SU-DHL-6 (cell line): ENCODE measurements around the gene FBXO38.

Source experiments
- H2AFZ ChIP-seq: fragments of 200-600 bp; sonication (generic); 2 replicates; pipeline ENCODE4 v1.6.1; 2014; ENCODE audit warnings: low read depth, mild to moderate bottlenecking, moderate library complexity, mixed read lengths, antibody characterized with exemption, low read length; ENCODE audit not compliant: severe bottlenecking
- H3F3A ChIP-seq: fragments of 200-600 bp; shearing (Covaris generic); 2 replicates; pipeline ENCODE4 v1.6.0; 2016; ENCODE audit warnings: antibody characterized with exemption, mild to moderate bottlenecking; ENCODE audit not compliant: insufficient read depth
- H3K27ac ChIP-seq: fragments of 200-600 bp; sonication (generic); 2 replicates; pipeline ENCODE4 v1.5.1; 2016; ENCODE audit warnings: low read depth, mild to moderate bottlenecking, low read length, moderate library complexity, mixed read lengths
- H3K27me3 ChIP-seq: fragments of 200-600 bp; sonication (generic), shearing (Covaris generic); 2 replicates; pipeline ENCODE4 v1.6.0; 2014; ENCODE audit warnings: mild to moderate bottlenecking, low read length
- H3K36me3 ChIP-seq: fragments of 200-600 bp; sonication (generic); 2 replicates; pipeline ENCODE4 v1.6.1; 2014; ENCODE audit warnings: mild to moderate bottlenecking, low read length, mixed read lengths
- H3K4me2 ChIP-seq: fragments of 300-600, 200-600 bp; shearing (Covaris generic), sonication (generic); 2 replicates; pipeline ENCODE4 v1.6.0; 2014; ENCODE audit warnings: low read length, low read depth, mild to moderate bottlenecking; ENCODE audit not compliant: poor library complexity, severe bottlenecking
- H3K4me3 ChIP-seq: fragments of 200-600 bp; sonication (generic); 2 replicates; pipeline ENCODE4 v1.5.1; 2014; ENCODE audit warnings: antibody characterized with exemption, low read length, mild to moderate bottlenecking, mixed read lengths; ENCODE audit not compliant: insufficient read depth, poor library complexity, severe bottlenecking
- H3K79me2 ChIP-seq: fragments of 200-600 bp; sonication (generic); 2 replicates; pipeline ENCODE4 v1.6.1; 2014; ENCODE audit warnings: mild to moderate bottlenecking, low read length, moderate library complexity; ENCODE audit not compliant: insufficient read depth
- H3K9ac ChIP-seq: fragments of 200-600 bp; sonication (generic); 2 replicates; pipeline ENCODE4 v1.7.0; 2014; ENCODE audit warnings: mild to moderate bottlenecking, low read length
- H3K9me2 ChIP-seq: fragments of 200-600 bp; sonication (generic); replicated peaks from 2 replicates; pipeline ENCODE4 v1.6.1; 2014; ENCODE audit warnings: low read length; ENCODE audit not compliant: insufficient read depth
- H3K9me3 ChIP-seq: fragments of 200-600 bp; sonication (generic); 2 replicates; pipeline ENCODE4 v1.6.1; 2014; ENCODE audit warnings: low read length, mixed read lengths; ENCODE audit not compliant: insufficient read depth
- H4K20me1 ChIP-seq: fragments of 200-600 bp; sonication (generic); 2 replicates; pipeline ENCODE4 v1.6.1; 2014; ENCODE audit warnings: low read depth, mild to moderate bottlenecking, antibody characterized with exemption, low read length, moderate library complexity, mixed read lengths
- EZH2phosphoT487 ChIP-seq: fragments of 200-600 bp; sonication (generic), shearing (Covaris generic); conservative IDR thresholded peaks from 2 replicates; pipeline ENCODE4 v1.6.1; 2018; ENCODE audit warnings: mild to moderate bottlenecking, antibody characterized with exemption, low read length, moderate library complexity, mixed read lengths
- TF ChIP-seq, protein P1 (sequence below): fragments of 200-600 bp; sonication (generic); IDR thresholded peaks from one replicate; pipeline ENCODE4 v1.5.1; 2017; ENCODE audit warnings: antibody characterized with exemption, mild to moderate bottlenecking, low read length, moderate library complexity; ENCODE audit not compliant: insufficient read depth, poor library complexity, severe bottlenecking

The FBXO38 gene

DNA sequence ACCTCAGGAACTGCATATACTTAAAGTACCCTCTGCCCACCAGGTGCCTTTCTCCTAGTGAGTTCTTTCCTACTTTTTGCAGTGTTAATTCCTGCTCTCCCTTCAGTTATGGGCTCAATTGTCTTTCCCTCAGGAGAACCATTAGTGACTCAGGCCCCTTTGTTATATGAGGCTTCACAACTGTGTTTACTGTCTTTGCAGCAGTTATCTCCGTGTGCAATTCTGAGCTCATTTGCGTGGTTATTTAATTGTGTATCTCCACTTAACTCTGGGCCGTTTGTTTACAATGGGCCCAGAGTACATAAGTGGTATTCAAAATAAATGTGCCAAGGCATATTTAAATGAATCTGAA, 9.6 kb downstream of the FBXO38 start:
- Histone ChIP-seq H3K27ac (no peak overlapping the region), H3K36me3 (peaks cover 13% of the 10 kb centered on the region; the same call in 1 of the 2 replicates), H3K4me2 (no peak overlapping the region), H3K79me2 (peaks cover 53% of the 10 kb centered on the region), H3F3A (no peaks in the 10 kb centered on the region), H3K9ac (no peak overlapping the region), H3K27me3 (no peaks in the 10 kb centered on the region), H3K9me2 (no peaks in the 10 kb centered on the region), H2AFZ (no peak overlapping the region), H4K20me1 (peaks cover 7% of the 10 kb centered on the region; the same call in 1 of the 2 replicates), H3K4me3 (no peak overlapping the region), H3K9me3 (no peaks in the 10 kb centered on the region)
- TF ChIP-seq, protein P1, sequence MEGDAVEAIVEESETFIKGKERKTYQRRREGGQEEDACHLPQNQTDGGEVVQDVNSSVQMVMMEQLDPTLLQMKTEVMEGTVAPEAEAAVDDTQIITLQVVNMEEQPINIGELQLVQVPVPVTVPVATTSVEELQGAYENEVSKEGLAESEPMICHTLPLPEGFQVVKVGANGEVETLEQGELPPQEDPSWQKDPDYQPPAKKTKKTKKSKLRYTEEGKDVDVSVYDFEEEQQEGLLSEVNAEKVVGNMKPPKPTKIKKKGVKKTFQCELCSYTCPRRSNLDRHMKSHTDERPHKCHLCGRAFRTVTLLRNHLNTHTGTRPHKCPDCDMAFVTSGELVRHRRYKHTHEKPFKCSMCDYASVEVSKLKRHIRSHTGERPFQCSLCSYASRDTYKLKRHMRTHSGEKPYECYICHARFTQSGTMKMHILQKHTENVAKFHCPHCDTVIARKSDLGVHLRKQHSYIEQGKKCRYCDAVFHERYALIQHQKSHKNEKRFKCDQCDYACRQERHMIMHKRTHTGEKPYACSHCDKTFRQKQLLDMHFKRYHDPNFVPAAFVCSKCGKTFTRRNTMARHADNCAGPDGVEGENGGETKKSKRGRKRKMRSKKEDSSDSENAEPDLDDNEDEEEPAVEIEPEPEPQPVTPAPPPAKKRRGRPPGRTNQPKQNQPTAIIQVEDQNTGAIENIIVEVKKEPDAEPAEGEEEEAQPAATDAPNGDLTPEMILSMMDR: no peak
- no peak for TF ChIP-seq EZH2phosphoT487

DNA sequence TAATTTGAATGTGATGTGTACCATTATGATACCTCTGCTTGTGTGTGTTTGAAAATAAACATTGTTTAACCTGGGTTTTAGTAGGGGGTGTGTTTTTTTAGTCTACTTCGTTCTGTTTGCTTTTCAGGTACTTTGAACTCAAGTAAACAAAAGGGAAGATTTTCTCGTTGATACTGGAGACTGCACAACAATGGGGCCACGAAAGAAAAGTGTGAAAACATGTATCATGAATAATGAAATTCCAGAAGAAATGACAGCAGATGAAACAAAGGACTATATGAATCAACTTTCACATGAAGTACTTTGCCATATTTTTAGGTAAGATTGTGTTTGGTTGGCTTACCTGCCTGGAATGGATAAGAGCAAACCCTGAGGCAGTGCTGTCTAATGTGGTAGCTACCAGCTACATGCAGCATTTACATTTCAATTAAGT, 10.8 kb downstream of the FBXO38 start:
- Histone ChIP-seq H3K36me3 (peaks cover 21% of the 10 kb centered on the region; the same call in 1 of the 2 replicates), H3K9me2 (no peaks in the 10 kb centered on the region), H3K79me2 (peaks cover 41% of the 10 kb centered on the region), H3K9ac (no peak overlapping the region), H3K27me3 (no peaks in the 10 kb centered on the region), H2AFZ (no peak overlapping the region), H3K4me3 (no peak overlapping the region), H3K27ac (no peak overlapping the region), H4K20me1 (0 out of 2 replicates have a peak, but pooled peaks cover 7% of the 10 kb centered on the region), H3K9me3 (no peaks in the 10 kb centered on the region), H3F3A (no peaks in the 10 kb centered on the region), H3K4me2 (no peak overlapping the region)
- TF ChIP-seq, protein P1: no peak
- no peak for TF ChIP-seq EZH2phosphoT487

DNA sequence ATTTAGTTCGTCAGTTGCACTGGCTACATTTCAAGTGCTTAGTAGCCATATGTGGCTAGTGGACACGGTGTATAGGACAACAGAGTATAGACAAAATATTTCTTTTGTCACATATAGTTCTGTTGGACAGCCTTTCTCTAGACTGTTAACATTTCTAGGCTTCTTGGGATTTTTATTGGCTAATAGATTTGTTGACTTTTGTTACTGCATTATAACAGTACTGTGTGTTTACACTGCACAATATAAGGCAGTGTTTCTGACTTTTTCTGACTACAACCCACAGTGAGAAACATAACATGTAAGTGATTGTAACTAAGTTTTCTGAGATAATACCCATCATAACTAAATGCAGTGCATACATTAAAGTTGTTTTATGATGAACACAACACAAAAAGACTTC, 11.3 kb downstream of the FBXO38 start:
- H3K9ac ChIP-seq: no peak overlapping the region

More for the DNA sequence above, 11.3 kb downstream of the FBXO38 start:
- no peak overlapping the region for H3K4me3 ChIP-seq
- H3K9me2 ChIP-seq: no peaks in the 10 kb centered on the region
- no peak overlapping the region for H3K27ac ChIP-seq
- no peak overlapping the region for H2AFZ ChIP-seq
- peaks cover 21% of the 10 kb centered on the region; the same call in 1 of the 2 replicates for H3K36me3 ChIP-seq
- no peaks in the 10 kb centered on the region for H3K9me3 ChIP-seq
- TF ChIP-seq EZH2phosphoT487: no peak
- TF ChIP-seq, protein P1: no peak
- no peaks in the 10 kb centered on the region for H3K27me3 ChIP-seq
- H3K4me2 ChIP-seq: no peak overlapping the region
- peaks cover 38% of the 10 kb centered on the region for H3K79me2 ChIP-seq
- no peaks in the 10 kb centered on the region for H3F3A ChIP-seq
- 0 out of 2 replicates have a peak, but pooled peaks cover 7% of the 10 kb centered on the region for H4K20me1 ChIP-seq
